OCI-M2 (cell line): Measurements from ENCODE around the gene SEMA6B.
"Not testable (repeated sequence)": the region's sequence is repeated elsewhere in the genome, so short reads cannot be mapped to it uniquely, and the experiment has no call there.

ENCODE experiments used
- DNase-seq: peaks from one replicate; lab custom pipeline; 2025; ENCODE audit not compliant: unreplicated experiment; lab: John Stamatoyannopoulos, UW

SEMA6B gene

GRCh38 chr19:4527377-4527776 lies 32.1 kb downstream of the SEMA6B start:
- not testable (repeated sequence) for DNase-seq

- DNase-seq, result no peak
Measured at GRCh38 chr19:4525563-4526002, 33.9 kb downstream of the SEMA6B start.

GRCh38 chr19:4524808-4525562 lies 34.5 kb downstream of the SEMA6B start:
- DNase-seq, result no peak

- DNase-seq, result no peak
Measured at GRCh38 chr19:4523306-4524110, 36.0 kb downstream of the SEMA6B start.

- DNase-seq, result no peak
Measured at GRCh38 chr19:4522291-4523002, 37.0 kb downstream of the SEMA6B start.

- no peak for DNase-seq
Measured at GRCh38 chr19:4521888-4522242, 37.6 kb downstream of the SEMA6B start.

GRCh38 chr19:4521170-4521887 lies 38.2 kb downstream of the SEMA6B start:
- no peak for DNase-seq

GRCh38 chr19:4519521-4520277 lies 39.8 kb downstream of the SEMA6B start:
- DNase-seq, result no peak

- DNase-seq, result no peak
Measured at GRCh38 chr19:4519172-4519496, 40.4 kb downstream of the SEMA6B start.

GRCh38 chr19:4518345-4519171 lies 40.9 kb downstream of the SEMA6B start, which contains the start of gene PLIN4:
TSS of gene PLIN4 (minus strand) at chr19:4518486. CDS start at chr19:4518272, 214 bp downstream.
- DNase-seq, result no peak

- no peak for DNase-seq
Measured at GRCh38 chr19:4517451-4518057, 41.9 kb downstream of the SEMA6B start.

GRCh38 chr19:4516939-4517300 lies 42.6 kb downstream of the SEMA6B start:
- DNase-seq, result no peak

- DNase-seq, result no peak
Measured at GRCh38 chr19:4516199-4516938, 43.1 kb downstream of the SEMA6B start.

- no peak for DNase-seq
Measured at GRCh38 chr19:4515732-4516131, 43.8 kb downstream of the SEMA6B start.

GRCh38 chr19:4513248-4513647 lies 46.2 kb downstream of the SEMA6B start:
- DNase-seq, result no peak

- no peak for DNase-seq
Measured at GRCh38 chr19:4512070-4512469, 47.4 kb downstream of the SEMA6B start.

GRCh38 chr19:4511300-4512054 lies 48.0 kb downstream of the SEMA6B start:
- DNase-seq, result no peak
